ENCODE results near the gene EBF3. TPM values are rescaled to one million over a fixed set of nuclear protein-coding genes. Genes with fewer than 3 reads are reported as not detected.

EBF3 gene
- total RNA-seq, 1 donor from 2014 or later, result not detected

DNA sequence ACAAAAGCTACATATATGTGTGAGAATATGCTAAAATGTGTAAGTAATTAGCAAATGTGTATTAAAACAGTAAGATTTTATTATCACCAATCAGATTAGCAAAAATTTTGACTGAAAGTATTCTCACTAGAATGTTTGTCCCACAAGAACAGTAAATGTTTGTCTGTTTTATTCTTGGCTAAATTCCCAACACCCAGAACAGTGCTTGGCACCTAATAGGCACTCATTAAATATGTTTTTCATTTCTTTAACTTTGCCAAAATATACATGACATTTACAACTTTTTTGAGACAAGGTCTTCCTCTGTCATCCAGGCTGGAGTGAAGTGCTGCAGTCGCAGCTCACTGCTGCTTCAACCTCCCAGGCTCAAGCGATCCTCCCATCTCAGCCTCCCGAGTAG is 143.6 kb downstream of the EBF3 start:
- TF ChIP-seq, protein P1, sequence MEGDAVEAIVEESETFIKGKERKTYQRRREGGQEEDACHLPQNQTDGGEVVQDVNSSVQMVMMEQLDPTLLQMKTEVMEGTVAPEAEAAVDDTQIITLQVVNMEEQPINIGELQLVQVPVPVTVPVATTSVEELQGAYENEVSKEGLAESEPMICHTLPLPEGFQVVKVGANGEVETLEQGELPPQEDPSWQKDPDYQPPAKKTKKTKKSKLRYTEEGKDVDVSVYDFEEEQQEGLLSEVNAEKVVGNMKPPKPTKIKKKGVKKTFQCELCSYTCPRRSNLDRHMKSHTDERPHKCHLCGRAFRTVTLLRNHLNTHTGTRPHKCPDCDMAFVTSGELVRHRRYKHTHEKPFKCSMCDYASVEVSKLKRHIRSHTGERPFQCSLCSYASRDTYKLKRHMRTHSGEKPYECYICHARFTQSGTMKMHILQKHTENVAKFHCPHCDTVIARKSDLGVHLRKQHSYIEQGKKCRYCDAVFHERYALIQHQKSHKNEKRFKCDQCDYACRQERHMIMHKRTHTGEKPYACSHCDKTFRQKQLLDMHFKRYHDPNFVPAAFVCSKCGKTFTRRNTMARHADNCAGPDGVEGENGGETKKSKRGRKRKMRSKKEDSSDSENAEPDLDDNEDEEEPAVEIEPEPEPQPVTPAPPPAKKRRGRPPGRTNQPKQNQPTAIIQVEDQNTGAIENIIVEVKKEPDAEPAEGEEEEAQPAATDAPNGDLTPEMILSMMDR (IDR thresholded peaks at IDR 0.05; ENCODE audit: insufficient read depth, low read length, poor library complexity, severe bottlenecking), result no peak
- no peaks in the 10 kb centered on the region for H3K27me3 ChIP-seq (ENCODE audit: control insufficient read depth, insufficient read depth, low read length)
- H3K4me3 ChIP-seq (ENCODE audit: low read depth, low read length), result no peak overlapping the region
- no peaks in the 10 kb centered on the region for H3K36me3 ChIP-seq (ENCODE audit: control insufficient read depth, insufficient read depth, low read length)
- no peak for DNase-seq (ENCODE audit: low read depth)

DNA sequence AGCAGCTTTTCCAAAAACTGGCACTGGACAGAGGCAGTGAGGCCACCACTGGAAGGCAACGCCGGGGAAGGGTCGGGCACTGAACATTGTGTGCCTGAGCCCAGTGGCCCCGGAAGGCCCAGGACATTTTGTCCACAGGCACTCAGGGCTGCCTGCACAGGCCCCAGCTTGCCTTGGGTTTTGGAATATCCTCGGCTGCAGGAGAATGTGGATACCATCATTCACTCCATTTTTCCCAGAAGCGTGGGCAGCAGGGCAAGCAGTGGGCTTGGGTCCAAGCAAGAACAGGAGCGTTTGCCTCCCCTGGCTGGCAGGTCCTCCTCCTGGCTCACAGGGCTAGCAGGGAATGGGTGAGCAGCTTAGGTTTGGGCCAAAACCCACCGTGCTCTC is 147.4 kb downstream of the EBF3 start:
- Histone ChIP-seq H3K4me3 (ENCODE audit: low read depth, low read length) (no peak overlapping the region), H3K27me3 (ENCODE audit: control insufficient read depth, insufficient read depth, low read length) (no peaks in the 10 kb centered on the region), H3K36me3 (ENCODE audit: control insufficient read depth, insufficient read depth, low read length) (no peaks in the 10 kb centered on the region)
- TF ChIP-seq, protein P1 (IDR thresholded peaks at IDR 0.05; ENCODE audit: insufficient read depth, low read length, poor library complexity, severe bottlenecking), result no peak
- DNase-seq (ENCODE audit: low read depth), result no peak

DNA sequence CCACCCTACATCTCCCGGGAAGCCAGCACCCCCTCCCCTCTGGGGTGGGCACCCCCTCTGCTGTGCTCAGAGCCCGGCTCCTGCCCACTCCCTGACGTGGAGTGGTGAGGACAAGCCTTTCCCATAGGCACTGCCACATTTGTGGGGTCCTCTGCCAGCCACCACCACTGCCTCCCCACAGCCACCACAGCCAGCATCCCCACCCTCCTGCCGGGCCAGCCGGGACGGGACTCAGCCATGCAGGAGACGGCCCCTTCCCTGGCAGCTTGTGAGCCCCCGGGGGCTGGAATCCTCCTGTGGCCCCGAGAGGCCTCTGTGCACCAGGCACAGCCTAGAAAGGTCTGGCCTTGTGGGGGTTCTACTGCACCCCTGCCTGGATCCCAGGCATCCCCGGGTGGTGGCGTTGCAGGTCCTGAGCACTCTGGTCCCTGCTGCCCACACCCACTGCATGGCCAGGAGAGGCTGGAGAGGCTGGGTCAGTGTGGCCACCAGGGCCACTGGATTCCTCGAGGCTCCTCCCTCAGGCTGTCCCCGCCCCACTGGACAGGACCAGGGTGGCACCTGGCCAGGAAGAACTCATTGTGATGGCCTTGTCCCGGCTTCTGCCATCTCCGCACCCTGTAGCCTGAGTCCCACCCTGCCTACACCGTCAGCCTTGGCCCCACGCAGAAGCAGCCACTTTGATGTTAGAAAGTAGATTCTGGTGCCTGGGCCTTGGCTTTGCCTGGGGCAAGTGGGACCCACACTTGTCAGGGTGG is 148.0 kb downstream of the EBF3 start:
- DNase-seq (ENCODE audit: low read depth), result no peak
- TF ChIP-seq, protein P1 (IDR thresholded peaks at IDR 0.05; ENCODE audit: insufficient read depth, low read length, poor library complexity, severe bottlenecking), result no peak
- Histone ChIP-seq H3K4me3 (ENCODE audit: low read depth, low read length) (no peak overlapping the region), H3K27me3 (ENCODE audit: control insufficient read depth, insufficient read depth, low read length) (no peaks in the 10 kb centered on the region), H3K36me3 (ENCODE audit: control insufficient read depth, insufficient read depth, low read length) (no peaks in the 10 kb centered on the region)

DNA sequence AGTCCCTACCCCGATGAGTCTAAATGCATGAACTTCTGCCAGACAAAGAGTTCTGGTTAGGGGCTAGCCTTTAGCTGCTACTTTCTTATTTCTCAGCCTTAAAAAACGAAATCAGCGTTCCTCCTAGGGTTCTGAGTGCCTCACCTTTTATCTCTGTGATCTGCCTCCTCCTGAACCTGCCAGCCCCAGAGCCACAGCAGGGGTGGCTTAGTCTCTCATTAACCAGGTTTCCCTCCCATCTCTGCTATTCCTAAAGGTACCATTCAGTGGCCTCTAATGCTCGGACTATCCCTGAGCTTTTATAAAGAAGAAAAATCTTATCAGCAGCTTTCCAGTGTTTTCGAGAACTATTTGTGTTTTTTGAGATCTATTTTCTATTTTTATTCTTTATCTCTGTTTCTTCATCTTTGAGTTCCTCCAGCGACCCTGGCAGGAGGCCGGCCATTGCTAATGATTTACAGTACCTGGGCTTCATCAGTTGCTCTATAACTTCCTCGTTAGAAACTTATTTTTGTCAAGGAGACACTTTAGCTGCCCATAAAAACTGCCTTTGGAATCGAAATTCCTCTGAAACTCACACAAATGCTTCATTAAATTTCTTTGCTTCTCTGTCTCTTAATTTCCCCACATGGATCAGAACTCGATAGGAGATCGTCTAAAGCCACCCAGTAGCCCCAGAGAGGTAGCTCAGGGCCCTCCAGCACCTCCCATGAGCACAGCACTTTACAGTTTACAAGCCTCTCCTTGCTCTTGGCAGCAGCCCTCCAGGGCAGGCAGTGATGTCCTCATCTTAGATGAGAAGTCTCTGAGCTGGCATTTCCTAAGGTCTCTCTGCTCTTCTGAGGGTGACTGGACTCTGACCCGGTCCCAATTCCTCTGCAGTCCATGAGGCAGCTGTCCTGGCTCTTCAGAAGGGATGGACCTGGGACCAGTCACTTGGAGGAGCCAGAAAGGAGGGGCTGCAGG is 149.1 kb downstream of the EBF3 start:
- no peak for DNase-seq (ENCODE audit: low read depth)
- TF ChIP-seq, protein P1 (IDR thresholded peaks at IDR 0.05; ENCODE audit: insufficient read depth, low read length, poor library complexity, severe bottlenecking), result no peak
- Histone ChIP-seq H3K27me3 (ENCODE audit: control insufficient read depth, insufficient read depth, low read length) (no peaks in the 10 kb centered on the region), H3K36me3 (ENCODE audit: control insufficient read depth, insufficient read depth, low read length) (no peaks in the 10 kb centered on the region), H3K4me3 (ENCODE audit: low read depth, low read length) (no peak overlapping the region)

DNA sequence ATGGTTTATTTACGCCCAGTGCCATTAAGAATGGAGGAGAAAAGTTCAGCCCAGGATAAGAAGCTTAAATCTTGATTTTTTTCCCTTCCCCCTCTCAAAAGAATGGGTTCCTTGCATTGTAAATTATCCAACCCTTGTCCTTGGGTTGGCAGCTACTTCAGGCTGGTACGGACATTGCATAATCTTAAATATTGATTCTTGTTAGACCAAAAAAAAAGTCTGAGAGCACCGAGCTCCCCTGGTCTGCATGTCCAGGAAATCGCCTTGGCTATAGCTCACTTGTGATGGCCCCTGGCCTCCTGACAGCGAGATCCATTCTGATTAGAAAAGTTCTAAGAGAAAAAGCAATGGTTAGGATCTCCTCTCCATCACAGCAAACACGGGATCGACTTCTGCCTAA is 151.7 kb downstream of the EBF3 start:
- TF ChIP-seq, protein P1 (IDR thresholded peaks at IDR 0.05; ENCODE audit: insufficient read depth, low read length, poor library complexity, severe bottlenecking), result no peak
- H3K27me3 ChIP-seq (ENCODE audit: control insufficient read depth, insufficient read depth, low read length), result no peaks in the 10 kb centered on the region
- H3K4me3 ChIP-seq (ENCODE audit: low read depth, low read length), result no peak overlapping the region
- DNase-seq (ENCODE audit: low read depth), result no peak
- H3K36me3 ChIP-seq (ENCODE audit: control insufficient read depth, insufficient read depth, low read length), result no peaks in the 10 kb centered on the region

Measured in kidney epithelial cell (primary cell).